GM12873 (cell line): ENCODE results near the gene KRTAP20-3.

Experiments used
- CTCF ChIP-seq: IDR thresholded peaks from 2 replicates; pipeline ENCODE4 v1.5.1; 2012; ENCODE audit warnings: low read depth, mild to moderate bottlenecking, moderate library complexity, low read length, control low read depth; ENCODE audit not compliant: insufficient read depth; ENCODE audit errors: missing control alignments

Gene KRTAP20-3

GRCh38 chr21:30642564-30642963, at the start of gene KRTAP20-3:
TSS of gene KRTAP20-3 (plus strand) at chr21:30642864.
- no peak for TF ChIP-seq CTCF

GRCh38 chr21:30598802-30599201, 43.9 kb upstream of the KRTAP20-3 start, which contains the start of gene KRTAP6-2:
TSS of gene KRTAP6-2 (minus strand) at chr21:30598902. CDS start at chr21:30598874, 28 bp downstream.
- TF ChIP-seq CTCF: no peak

- no peak for TF ChIP-seq CTCF
Measured at GRCh38 chr21:30600787-30601186, 41.9 kb upstream of the KRTAP20-3 start, which contains the start of gene KRTAP22-1. TSS of gene KRTAP22-1 (plus strand) at chr21:30601087.

GRCh38 chr21:30605968-30606367, 36.7 kb upstream of the KRTAP20-3 start:
- TF ChIP-seq CTCF: no peak

- TF ChIP-seq CTCF: no peak
Measured at GRCh38 chr21:30612132-30612531, 30.5 kb upstream of the KRTAP20-3 start.

- no peak for TF ChIP-seq CTCF
Measured at GRCh38 chr21:30613836-30614235, 28.8 kb upstream of the KRTAP20-3 start, which contains the start of gene KRTAP6-1. TSS of gene KRTAP6-1 (minus strand) at chr21:30613930. CDS start at chr21:30613904, 26 bp downstream.

- no peak for TF ChIP-seq CTCF
Measured at GRCh38 chr21:30615199-30615598, 27.5 kb upstream of the KRTAP20-3 start.
